Measurements from ENCODE around the gene OPCML.

The OPCML gene

GRCh38 chr11:133235381-133235780 lies 296.9 kb downstream of the OPCML start:
- Histone ChIP-seq H3K9ac (ENCODE audit: low read length) (no peak overlapping the region), H3K36me3 (ENCODE audit: control insufficient read depth, insufficient read depth, low read length) (no peaks in the 10 kb centered on the region), H3K27me3 (ENCODE audit: control insufficient read depth, insufficient read depth, low read length) (peaks cover 8% of the 10 kb centered on the region; the same call in 1 of the 2 replicates), H3K4me3 (ENCODE audit: low read depth, low read length) (no peak overlapping the region), H3K4me1 (ENCODE audit: control insufficient read depth, insufficient read depth, low read length) (peaks cover 25% of the 10 kb centered on the region), H3K27ac (ENCODE audit: low read depth, low read length) (no peak overlapping the region), H3K9me3 (ENCODE audit: control insufficient read depth, insufficient read depth, low read depth, low read length) (peaks cover 6% of the 10 kb centered on the region)

GRCh38 chr11:133234883-133235282 lies 297.4 kb downstream of the OPCML start:
- Histone ChIP-seq H3K9me3 (ENCODE audit: control insufficient read depth, insufficient read depth, low read depth, low read length) (peaks cover 6% of the 10 kb centered on the region), H3K27me3 (ENCODE audit: control insufficient read depth, insufficient read depth, low read length) (peaks cover 13% of the 10 kb centered on the region), H3K36me3 (ENCODE audit: control insufficient read depth, insufficient read depth, low read length) (no peaks in the 10 kb centered on the region)

GRCh38 chr11:133232665-133233064 lies 299.6 kb downstream of the OPCML start:
- H3K4me1 ChIP-seq (ENCODE audit: control insufficient read depth, insufficient read depth, low read length) = peaks cover 35% of the 10 kb centered on the region
- H3K36me3 ChIP-seq (ENCODE audit: control insufficient read depth, insufficient read depth, low read length) = no peaks in the 10 kb centered on the region
- H3K9me3 ChIP-seq (ENCODE audit: control insufficient read depth, insufficient read depth, low read depth, low read length) = peaks cover 6% of the 10 kb centered on the region
- H3K9ac ChIP-seq (ENCODE audit: low read length) = no peak overlapping the region
- no peak overlapping the region for H3K27ac ChIP-seq (ENCODE audit: low read depth, low read length)
- H3K27me3 ChIP-seq (ENCODE audit: control insufficient read depth, insufficient read depth, low read length) = peaks cover 27% of the 10 kb centered on the region
- no peak overlapping the region for H3K4me3 ChIP-seq (ENCODE audit: low read depth, low read length)

More at GRCh38 chr11:133234883-133235282, 297.4 kb downstream of the OPCML start:
- Histone ChIP-seq H3K9ac (ENCODE audit: low read length) (no peak overlapping the region), H3K4me3 (ENCODE audit: low read depth, low read length) (no peak overlapping the region), H3K4me1 (ENCODE audit: control insufficient read depth, insufficient read depth, low read length) (peaks cover 27% of the 10 kb centered on the region), H3K27ac (ENCODE audit: low read depth, low read length) (no peak overlapping the region)

- no peak overlapping the region for H3K4me3 ChIP-seq (ENCODE audit: low read depth, low read length)
- no peak overlapping the region for H3K9ac ChIP-seq (ENCODE audit: low read length)
- H3K27ac ChIP-seq (ENCODE audit: low read depth, low read length) = no peak overlapping the region
- H3K9me3 ChIP-seq (ENCODE audit: control insufficient read depth, insufficient read depth, low read depth, low read length) = peaks cover 6% of the 10 kb centered on the region
- H3K36me3 ChIP-seq (ENCODE audit: control insufficient read depth, insufficient read depth, low read length) = no peaks in the 10 kb centered on the region
- peaks cover 33% of the 10 kb centered on the region for H3K27me3 ChIP-seq (ENCODE audit: control insufficient read depth, insufficient read depth, low read length)
- peaks cover 44% of the 10 kb centered on the region for H3K4me1 ChIP-seq (ENCODE audit: control insufficient read depth, insufficient read depth, low read length)
Measured at GRCh38 chr11:133230431-133230830, 301.9 kb downstream of the OPCML start.

GRCh38 chr11:133228471-133229329 lies 303.6 kb downstream of the OPCML start:
- H3K9me3 ChIP-seq (ENCODE audit: control insufficient read depth, insufficient read depth, low read depth, low read length) = peaks cover 6% of the 10 kb centered on the region
- H3K4me1 ChIP-seq (ENCODE audit: control insufficient read depth, insufficient read depth, low read length) = peaks cover 44% of the 10 kb centered on the region
- no peaks in the 10 kb centered on the region for H3K36me3 ChIP-seq (ENCODE audit: control insufficient read depth, insufficient read depth, low read length)
- peak overlapping the region; percentile 82; the same call in 1 of the 2 replicates for H3K27ac ChIP-seq (ENCODE audit: low read depth, low read length)
- peaks cover 33% of the 10 kb centered on the region for H3K27me3 ChIP-seq (ENCODE audit: control insufficient read depth, insufficient read depth, low read length)
- peak overlapping the region; percentile 36 for H3K9ac ChIP-seq (ENCODE audit: low read length)
- peak overlapping the region; percentile 43 for H3K4me3 ChIP-seq (ENCODE audit: low read depth, low read length)

GRCh38 chr11:133227632-133228111 lies 304.6 kb downstream of the OPCML start:
- H3K27ac ChIP-seq (ENCODE audit: low read depth, low read length) = no peak overlapping the region
- 0 out of 2 replicates have a peak, but pooled peaks cover under 1% of the 10 kb centered on the region for H3K9me3 ChIP-seq (ENCODE audit: control insufficient read depth, insufficient read depth, low read depth, low read length)
- no peak overlapping the region for H3K9ac ChIP-seq (ENCODE audit: low read length)
- peaks cover 44% of the 10 kb centered on the region for H3K4me1 ChIP-seq (ENCODE audit: control insufficient read depth, insufficient read depth, low read length)
- no peaks in the 10 kb centered on the region for H3K36me3 ChIP-seq (ENCODE audit: control insufficient read depth, insufficient read depth, low read length)
- peaks cover 33% of the 10 kb centered on the region for H3K27me3 ChIP-seq (ENCODE audit: control insufficient read depth, insufficient read depth, low read length)
- no peak overlapping the region; the same call in 1 of the 2 replicates for H3K4me3 ChIP-seq (ENCODE audit: low read depth, low read length)

GRCh38 chr11:133224271-133224670 lies 308.0 kb downstream of the OPCML start:
- H3K4me1 ChIP-seq (ENCODE audit: control insufficient read depth, insufficient read depth, low read length) = peaks cover 24% of the 10 kb centered on the region
- H3K9ac ChIP-seq (ENCODE audit: low read length) = no peak overlapping the region
- peaks cover 16% of the 10 kb centered on the region for H3K27me3 ChIP-seq (ENCODE audit: control insufficient read depth, insufficient read depth, low read length)
- no peaks in the 10 kb centered on the region for H3K9me3 ChIP-seq (ENCODE audit: control insufficient read depth, insufficient read depth, low read depth, low read length)
- H3K36me3 ChIP-seq (ENCODE audit: control insufficient read depth, insufficient read depth, low read length) = no peaks in the 10 kb centered on the region
- H3K4me3 ChIP-seq (ENCODE audit: low read depth, low read length) = no peak overlapping the region
- no peak overlapping the region for H3K27ac ChIP-seq (ENCODE audit: low read depth, low read length)

- Histone ChIP-seq H3K4me3 (ENCODE audit: low read depth, low read length) (no peak overlapping the region), H3K4me1 (ENCODE audit: control insufficient read depth, insufficient read depth, low read length) (peaks cover 9% of the 10 kb centered on the region), H3K9ac (ENCODE audit: low read length) (no peak overlapping the region), H3K36me3 (ENCODE audit: control insufficient read depth, insufficient read depth, low read length) (no peaks in the 10 kb centered on the region), H3K27me3 (ENCODE audit: control insufficient read depth, insufficient read depth, low read length) (peaks cover 7% of the 10 kb centered on the region; the same call in 1 of the 2 replicates), H3K27ac (ENCODE audit: low read depth, low read length) (no peak overlapping the region), H3K9me3 (ENCODE audit: control insufficient read depth, insufficient read depth, low read depth, low read length) (no peaks in the 10 kb centered on the region)
Measured at GRCh38 chr11:133222425-133223330, 309.6 kb downstream of the OPCML start.

- no peaks in the 10 kb centered on the region for H3K4me1 ChIP-seq (ENCODE audit: control insufficient read depth, insufficient read depth, low read length)
- H3K9ac ChIP-seq (ENCODE audit: low read length) = no peak overlapping the region
- H3K27ac ChIP-seq (ENCODE audit: low read depth, low read length) = no peak overlapping the region
- no peak overlapping the region for H3K4me3 ChIP-seq (ENCODE audit: low read depth, low read length)
- no peaks in the 10 kb centered on the region for H3K36me3 ChIP-seq (ENCODE audit: control insufficient read depth, insufficient read depth, low read length)
- no peaks in the 10 kb centered on the region for H3K9me3 ChIP-seq (ENCODE audit: control insufficient read depth, insufficient read depth, low read depth, low read length)
- H3K27me3 ChIP-seq (ENCODE audit: control insufficient read depth, insufficient read depth, low read length) = no peaks in the 10 kb centered on the region
Measured at GRCh38 chr11:133219543-133219942, 312.8 kb downstream of the OPCML start.

- no peak overlapping the region for H3K4me3 ChIP-seq (ENCODE audit: low read depth, low read length)
- H3K27me3 ChIP-seq (ENCODE audit: control insufficient read depth, insufficient read depth, low read length) = no peaks in the 10 kb centered on the region
- H3K4me1 ChIP-seq (ENCODE audit: control insufficient read depth, insufficient read depth, low read length) = no peaks in the 10 kb centered on the region
- no peak overlapping the region for H3K9ac ChIP-seq (ENCODE audit: low read length)
- H3K36me3 ChIP-seq (ENCODE audit: control insufficient read depth, insufficient read depth, low read length) = no peaks in the 10 kb centered on the region
- no peaks in the 10 kb centered on the region for H3K9me3 ChIP-seq (ENCODE audit: control insufficient read depth, insufficient read depth, low read depth, low read length)
- H3K27ac ChIP-seq (ENCODE audit: low read depth, low read length) = no peak overlapping the region
Measured at GRCh38 chr11:133216813-133217212, 315.5 kb downstream of the OPCML start.
